ENCODE data around the gene ADARB1.

Gene ADARB1

DNA sequence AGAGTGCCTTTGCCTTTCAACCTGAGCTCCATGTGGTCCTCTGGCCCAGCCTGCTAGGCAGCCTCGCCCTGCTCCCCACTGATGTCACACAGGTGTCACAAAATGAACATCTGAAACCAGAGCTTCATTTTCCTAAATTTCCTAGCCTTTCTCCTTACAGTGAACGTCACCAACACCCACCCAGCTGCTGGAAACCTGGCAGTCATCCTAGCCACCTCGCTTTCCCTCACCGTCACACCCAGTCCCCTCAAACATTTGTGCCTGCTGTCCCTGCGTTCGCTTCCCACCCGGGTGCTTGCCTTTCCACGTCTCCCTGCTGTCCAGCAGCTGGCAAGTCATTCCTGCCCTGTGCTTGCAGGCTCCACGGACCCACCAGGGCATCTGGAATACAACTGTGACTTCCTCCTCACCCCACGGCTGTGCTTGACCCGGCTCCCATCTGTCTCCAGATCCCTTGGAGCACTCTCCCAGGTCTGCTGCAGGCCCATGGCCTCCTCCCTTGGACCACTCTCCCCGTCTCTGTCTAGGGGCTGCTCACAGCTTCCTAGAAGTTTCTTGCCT is 23.5 kb downstream of the ADARB1 start:
- DNase-seq: peak; percentile 39

DNA sequence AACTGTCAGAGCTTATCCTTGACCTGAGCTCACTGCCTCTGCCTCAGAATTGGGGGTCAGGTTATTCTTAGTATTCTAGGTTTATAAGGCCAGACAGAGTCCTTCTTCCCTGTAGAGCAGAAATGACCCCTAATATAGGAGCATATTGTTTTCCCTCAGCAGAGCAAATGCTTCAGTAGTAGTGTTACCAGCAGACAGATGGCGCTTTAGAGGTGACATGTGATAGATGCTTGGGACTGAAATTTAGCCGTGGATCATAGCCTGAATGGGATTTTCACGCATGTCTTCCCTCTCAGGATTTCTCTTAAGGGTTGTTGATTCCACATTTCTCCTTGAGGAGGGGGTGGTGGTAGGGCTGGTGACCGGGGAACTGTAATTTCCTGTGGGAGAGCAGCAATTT is 24.5 kb downstream of the ADARB1 start:
- peak; percentile 80 for DNase-seq

DNA sequence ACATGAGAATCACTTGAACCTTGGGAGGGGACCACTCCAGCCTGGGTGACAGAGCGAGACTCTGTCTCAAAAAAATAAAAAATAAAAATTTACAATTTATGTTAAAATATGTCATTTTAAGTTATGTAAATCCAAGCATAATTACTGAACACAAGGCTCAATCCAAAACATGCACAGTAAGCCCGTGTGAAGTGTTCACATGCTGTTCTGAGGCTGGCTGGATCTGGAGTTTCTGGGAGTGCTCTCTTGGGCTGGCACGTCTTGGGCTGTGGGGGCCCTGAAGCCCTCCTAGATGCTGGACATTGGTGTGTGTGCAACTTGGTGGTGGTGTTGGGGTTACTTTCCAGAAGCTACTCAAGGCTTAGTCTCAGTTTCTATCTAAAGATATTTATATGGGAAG is 25.2 kb downstream of the ADARB1 start:
- no peak for DNase-seq

DNA sequence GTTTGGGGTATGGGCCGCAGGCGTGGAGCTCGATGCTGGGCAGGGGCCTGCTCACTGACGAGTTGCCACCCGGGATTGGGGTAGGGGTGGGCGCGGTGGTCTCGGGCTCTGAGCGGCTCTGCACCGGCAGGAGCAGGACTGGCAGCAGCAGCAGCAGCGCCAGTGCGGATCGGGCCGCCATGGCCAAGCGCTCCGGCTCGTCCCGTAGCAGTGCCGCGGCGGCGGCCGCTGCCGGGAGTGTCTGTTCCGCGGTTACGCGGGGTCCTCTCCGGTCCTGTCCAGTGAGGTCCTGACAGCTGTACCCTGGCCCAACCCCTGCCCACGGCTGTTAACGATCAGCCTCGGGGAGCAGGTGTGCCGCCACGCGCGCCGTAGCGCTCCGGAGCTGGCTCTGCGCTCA is 26.5 kb downstream of the ADARB1 start:
- no peak for DNase-seq

DNA sequence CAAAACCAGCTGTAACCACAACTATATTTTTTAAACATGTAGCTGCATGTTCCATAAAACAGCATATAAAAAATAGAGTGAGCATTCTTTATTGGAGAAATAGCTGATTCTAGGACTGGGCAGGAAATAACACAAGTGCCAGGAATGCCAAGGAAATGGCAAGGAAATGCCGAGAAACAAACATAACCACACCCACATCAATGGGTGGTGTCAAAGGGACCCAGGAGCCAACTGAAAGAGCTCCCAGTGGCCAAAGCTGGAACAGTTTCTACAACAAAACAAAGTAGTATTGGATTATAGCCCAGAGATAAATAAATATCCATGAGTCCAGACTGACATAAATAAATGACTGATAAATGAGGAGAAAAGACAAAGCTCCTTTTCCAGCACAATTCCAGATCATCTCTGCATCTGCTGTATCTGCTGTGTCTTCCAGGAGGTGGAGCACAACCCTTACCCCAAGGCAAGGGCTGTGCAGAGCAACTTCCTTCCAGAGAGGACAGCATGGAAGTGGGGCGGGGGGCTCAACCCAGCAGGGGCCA is 28.1 kb downstream of the ADARB1 start:
- DNase-seq: peak; percentile 47

DNA sequence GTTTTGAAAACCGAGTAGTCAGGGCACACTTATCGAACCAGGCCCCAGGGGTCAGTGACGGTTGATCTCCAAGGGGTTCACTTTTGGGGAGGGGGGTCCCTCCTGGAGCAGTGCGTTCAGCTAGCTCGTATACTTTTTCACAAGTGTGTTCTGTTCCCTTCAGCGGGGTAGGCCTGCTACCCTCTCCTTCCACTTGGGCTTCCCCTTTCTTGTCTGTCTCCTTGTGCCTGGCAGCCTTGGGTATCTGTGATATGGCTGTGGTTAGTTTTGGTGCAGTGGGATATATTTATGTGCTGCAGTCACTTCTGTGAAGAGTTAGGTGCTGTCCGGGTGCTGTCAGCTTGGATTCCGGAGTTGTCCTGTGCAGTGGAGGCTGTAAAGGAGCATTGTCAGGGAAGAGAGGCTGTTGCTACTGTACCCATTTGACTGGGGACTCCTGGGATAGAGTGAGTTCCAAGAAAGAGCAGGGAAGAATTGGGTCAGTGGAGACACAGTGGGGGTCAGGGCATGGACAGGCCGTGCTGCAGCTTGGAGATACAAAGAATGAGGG is 29.7 kb downstream of the ADARB1 start:
- DNase-seq: no peak

DNA sequence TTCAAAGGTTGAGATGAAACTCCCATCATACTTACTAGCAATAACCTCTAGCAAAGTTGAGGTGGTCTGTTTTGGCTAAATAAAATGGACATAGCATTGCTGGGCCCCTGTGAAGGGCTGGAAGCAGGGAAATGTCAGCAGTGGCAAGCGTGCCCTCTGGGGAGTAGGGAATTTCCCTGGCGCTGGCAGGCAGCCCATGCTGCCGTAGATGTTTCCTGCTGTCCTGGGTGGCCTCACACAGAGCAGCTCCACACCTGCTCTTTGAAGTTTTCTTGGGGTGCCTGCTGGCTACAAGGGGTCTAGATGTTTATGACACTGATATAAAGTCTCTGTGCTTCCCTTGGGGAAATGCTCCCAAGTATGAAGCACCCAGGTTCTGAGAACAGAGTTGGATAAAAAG is 30.2 kb downstream of the ADARB1 start:
- peak; percentile 78 for DNase-seq

DNA sequence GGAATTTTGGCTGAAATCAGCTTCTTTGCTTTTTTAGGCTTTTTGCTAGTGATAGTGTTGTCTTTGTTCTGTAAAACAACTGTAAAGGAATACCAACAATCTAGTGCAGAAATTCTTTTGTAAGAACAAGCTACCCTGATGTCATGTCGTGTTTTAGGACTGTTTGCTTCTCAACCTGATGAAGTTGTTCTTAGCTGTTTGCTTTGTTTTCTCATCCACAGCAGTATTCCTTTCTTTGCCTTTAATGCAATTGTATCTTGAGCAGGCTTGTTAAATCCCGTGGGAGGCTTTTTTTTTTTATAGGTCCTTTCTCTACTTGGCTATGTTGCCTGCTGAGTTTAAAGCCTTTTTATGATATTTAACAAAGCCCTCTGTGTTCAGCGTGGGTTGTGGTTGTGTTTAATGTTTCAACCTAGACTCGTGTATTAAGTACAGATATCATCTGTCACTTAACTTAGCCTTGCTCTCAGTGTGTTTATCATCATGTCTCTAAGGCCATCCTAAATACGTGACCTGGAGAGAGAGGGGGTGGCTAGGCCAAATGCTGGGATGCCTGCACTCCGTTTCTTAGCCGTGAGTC is 31.6 kb downstream of the ADARB1 start:
- peak; percentile 48 for DNase-seq

DNA sequence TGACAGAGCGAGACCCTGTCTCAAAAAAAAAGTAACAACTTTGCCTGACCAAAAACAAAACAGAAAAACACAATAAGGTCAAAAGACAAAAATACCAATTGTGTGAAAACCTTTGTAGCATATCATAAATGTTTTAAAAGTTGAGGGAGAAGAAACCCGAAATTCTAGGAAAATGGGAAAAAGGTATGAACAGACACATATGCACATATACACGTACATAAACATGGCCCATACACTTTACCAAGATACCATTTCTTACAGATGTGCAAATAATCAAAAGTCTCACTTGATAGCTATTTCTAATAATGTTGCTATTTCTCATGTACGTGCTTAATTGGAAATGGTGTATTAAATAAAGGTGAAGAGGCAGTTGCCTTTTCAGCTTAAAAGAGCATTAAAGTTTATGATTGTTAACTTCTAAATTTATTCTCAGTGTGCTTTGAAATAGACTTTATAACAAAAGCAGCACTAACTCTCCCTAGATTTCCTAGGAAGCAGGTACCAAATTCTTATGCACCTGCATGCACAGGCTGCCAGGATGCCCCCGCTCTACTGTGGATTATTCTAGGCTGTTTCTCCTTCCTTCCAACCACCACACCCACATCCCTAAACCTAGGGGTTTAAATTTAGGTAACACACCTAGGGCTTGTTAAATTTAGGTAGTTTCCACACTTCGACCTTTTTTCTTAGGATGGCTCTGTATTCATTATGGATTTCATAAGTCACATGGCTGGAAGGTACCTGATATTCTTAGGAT is 33.8 kb downstream of the ADARB1 start:
- DNase-seq: no peak

DNA sequence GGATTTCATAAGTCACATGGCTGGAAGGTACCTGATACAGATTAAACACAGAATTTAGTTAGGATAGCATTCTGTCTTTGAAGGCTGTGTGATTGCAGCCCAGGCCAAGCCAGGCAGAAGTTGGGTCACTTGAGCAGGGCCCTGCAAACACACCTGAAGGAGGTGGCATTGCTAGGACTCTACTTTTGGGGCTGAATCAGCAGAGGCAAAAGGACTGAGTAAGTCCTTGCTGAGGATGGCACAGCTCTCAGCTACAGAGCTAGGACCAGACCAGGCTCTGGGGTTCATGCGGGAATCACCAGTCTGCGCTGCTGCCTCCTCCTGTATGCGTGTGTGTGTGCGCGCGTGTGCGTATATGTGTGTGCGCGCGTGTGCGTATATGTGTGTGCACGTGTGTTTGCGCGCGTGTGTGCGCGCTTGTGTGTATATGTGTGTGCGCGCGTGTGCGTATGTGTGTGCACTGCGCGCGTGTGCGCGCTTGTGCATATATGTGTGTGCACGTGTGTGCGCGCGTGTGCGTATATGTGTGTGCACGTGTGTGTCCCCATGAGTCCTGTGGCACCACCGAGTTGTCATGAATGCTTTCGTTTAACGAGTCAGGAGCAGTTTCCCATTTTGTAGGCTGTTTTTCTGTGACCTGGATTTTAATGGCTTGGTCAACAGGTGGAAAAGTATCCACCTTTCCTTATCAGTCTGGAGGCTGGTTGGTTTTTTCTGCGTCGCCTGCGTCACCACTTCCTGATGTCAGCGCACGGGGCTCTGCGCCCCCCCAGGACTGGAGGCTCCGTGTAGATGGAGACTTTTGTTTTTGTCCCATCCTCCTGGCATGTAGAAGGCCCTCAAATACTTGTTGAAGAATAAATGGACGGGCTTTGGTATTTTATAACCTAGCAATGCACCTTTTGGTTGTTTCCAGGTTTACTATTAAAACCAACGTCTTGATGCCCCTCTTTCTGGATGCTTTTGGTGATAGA is 34.7 kb downstream of the ADARB1 start:
- DNase-seq: no peak

DNA sequence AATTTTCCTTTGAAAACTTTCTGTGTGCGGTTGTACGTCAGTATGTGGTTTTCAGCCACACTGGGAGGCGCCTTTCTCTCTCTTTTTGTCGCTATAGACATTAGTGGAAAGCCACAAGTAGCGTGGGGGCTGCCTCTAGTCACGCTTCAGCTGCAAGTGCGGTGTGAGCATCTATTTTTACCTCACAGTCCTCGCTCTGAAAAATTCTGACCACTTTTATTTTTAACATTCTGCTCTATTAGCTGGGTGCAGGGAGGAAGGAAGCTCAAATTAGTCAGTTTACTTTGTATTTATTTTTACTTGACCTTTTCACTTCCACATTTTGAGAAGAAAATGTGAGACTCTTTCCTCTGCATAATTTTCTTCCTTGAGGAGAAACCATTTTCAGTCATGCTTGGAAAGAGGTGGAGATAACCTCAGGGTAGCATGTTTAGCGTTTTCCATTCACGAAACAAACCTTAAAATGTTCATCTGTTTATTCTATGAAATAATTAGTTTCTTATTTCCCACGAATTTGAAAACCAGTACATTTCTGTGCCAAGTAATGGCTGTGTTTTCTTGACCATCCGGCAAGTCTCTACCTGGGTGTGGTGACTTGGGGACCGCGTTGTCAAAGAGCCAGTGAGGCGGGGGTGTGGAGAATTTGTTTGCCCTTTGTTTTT is 35.6 kb downstream of the ADARB1 start:
- DNase-seq: peak; percentile 33

DNA sequence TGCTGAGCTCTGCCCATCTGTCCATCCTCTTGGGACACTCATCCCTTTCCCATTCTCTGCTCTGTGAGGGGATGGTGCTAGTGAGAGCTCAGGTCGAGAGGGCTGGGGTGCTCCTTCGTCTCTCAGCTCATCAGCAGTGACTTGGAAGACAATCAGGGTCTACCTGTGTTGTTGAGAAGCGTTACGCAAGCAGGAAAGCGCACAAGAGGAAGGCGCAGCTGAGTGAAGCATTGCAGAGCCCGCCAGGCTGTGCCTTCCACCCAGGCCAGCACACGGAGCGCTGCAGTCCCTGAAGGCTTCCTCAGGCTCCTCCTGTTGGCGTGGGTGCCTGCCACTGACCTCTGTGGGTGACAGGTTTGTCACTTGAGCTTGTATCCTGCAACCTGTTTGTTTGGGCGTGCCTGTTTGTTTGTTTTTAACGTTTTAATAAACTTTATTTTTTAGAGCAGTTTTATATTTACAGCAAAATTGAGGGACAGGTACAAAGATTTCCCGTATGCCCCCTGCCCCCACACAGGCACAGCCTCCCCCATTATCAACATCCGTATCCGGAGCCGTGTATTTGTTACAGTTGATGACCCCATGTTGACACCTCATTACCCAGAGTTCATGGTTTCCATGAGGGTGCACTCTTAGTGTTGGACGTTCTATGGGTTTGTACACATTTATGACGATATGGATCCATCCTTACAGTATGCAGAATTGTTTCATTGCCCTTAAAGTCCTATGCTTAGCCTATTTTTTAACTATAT is 36.7 kb downstream of the ADARB1 start:
- DNase-seq: peak; percentile 74

DNA sequence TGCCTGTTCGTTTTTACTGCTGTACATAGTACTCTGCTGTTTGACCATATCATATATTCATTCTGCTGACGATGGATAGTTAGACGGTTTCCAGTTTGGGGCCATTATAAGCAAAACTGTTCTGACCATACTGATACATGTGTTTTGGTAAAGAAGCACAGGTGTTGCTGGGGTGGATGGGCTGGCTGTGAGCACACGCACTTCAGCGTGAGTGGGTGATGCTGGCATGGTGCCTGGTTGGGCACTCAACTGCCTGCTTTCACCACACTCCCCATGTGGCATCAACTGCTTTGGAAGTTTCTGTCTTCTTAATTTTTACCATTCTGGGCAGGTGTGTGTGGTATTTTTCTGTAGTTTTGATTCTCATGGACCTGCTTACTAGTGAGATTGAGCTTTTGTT is 37.3 kb downstream of the ADARB1 start:
- peak; percentile 72 for DNase-seq

DNA sequence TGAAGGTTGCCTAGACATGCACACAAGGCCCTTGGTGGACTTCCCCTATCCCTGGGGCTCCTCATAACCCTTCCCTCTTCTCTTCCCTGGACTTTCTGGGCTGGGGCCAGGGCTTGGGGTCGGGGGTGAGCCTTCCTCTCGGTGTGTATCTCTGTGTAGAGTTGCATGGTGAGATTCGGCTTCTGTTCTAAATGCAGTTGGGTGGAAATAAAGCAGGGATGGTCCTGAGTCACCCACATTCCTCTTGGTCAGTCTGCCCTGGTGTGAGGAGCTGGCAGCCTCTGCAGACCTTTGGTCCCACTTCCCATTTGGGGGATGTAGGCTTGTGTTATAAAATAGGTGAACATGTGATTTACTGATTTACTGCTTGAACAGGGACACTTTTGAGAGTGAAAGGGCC is 38.0 kb downstream of the ADARB1 start:
- DNase-seq: no peak

DNA sequence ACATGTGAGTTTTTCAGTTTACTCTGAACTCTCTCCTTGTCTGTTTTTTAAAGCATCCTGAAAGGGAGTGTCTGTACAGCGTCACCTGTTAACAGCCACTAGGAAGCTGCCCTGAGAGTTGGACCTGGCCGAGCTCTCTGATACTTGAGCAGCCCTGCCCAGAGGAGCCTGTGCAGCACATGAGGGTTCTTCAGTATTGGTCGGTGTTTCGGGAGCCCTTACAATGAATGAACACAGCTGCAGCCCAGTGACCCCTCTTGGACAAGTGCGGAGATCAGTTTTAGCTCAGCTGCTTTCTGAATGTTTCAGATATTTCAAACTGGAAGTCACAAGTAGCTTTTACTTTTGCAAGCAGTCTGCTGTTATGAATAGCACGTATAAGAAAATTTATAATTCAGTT is 39.2 kb downstream of the ADARB1 start:
- DNase-seq: no peak

DNA sequence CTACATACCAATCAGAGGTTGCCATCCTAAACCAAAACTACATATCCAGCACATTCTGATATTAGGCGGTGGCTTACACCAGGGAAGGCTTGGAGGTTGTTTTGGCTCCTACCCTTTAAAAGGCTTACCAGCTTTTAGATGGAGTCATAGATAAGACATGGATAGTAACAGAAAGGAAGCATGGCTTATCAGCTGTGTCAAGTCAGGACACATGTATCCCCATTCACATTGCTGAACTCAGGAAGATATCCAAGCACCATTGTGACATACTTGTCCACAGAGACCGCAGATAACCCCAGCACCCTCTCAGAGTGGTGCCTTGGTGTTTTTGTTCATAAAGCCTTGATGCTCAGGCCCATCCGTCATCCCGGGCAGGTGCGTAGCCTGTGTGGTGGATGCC is 39.7 kb downstream of the ADARB1 start:
- no peak for DNase-seq

DNA sequence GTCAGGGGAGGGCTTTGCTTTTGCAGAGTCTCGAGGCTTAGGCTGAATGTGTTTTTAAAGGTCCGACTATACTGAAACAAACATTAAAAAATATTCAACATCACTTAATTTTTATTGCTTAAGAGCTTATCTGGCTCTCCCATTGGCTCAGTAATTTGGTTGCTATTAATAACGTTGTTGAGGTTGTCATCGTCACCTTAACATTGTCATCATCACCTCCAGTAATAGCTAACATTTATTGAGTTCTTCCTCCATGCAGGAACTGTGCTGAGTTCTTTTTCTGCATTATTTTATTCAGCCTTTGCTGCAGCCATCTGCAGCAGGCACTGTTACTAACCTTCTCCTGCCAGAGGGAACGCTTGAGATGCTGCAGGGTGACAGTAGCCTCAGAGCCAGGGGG is 40.1 kb downstream of the ADARB1 start:
- DNase-seq: no peak

DNA sequence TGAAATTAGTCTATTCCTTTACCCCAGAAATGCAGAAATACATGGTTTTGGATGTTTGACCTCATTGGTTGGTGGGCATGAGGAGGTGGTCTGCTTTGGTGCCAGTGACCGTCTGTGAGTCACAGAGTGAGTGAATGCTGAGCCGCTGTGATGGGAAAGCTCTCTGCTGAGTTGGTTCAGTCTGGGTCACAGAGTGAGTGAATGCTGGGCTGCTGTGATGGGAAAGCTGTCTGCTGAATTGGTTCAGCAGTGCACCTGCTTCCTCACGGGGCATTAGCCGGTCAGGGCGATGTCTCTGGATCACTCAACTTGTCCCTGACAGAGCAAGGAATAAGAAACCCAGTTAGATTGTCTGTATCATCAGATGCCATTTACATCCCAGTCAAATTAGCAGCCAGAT is 40.8 kb downstream of the ADARB1 start:
- DNase-seq: no peak

DNA sequence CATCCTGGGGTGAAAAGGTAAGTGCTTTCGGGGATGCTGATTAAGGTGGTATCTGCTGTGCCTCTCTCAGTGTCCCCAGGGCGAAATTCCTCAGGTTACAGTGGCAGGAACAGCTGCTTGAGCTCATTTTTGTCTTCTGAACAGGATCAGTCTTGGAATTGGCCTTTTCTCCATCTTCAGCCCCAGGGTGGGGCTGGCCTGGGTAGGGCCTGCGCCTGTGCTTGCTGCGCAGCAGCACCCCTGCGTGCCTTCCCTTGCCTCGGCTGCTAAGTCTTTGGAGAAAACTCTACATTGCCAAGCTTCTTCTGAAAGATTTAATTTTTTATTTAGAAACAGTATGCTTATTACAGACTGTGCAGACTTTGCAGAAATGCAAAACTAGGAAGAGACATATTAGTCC is 41.7 kb downstream of the ADARB1 start:
- no peak for DNase-seq

DNA sequence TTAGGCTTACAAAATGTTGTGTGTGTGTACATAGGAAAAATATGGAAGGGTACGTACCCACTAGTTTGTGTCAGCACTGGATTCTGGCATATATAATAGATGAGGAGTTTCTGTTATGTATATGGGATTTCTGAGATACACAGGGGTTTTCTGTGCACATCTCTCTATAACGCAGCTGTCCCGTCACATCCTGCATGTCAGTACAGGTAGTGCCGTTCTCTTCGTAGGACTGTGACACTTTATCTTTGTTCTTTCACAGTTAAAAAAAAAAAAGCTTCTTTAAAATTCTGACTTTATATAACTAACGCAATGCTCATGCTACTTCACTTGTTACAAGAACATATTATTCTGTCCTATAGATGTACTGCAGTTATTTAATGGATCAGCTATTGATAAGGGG is 42.9 kb downstream of the ADARB1 start:
- no peak for DNase-seq

DNA sequence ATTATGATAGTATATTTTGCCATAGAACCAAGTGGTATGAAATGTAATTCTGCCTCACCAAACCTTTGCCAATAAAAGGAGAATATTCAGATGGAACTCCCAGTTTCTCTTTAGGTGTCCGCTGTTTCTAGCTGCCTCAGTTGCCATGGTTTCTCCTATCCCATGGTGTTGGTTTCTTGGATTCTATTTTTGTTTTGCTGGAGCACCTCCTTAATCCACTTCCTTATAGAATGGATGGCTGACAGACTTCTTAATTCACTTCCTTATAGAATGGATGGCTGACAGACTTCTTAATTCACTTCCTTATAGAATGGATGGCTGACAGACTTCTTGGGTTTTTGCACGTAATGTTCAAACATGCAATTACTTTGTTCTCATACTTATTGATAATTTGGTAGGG is 43.7 kb downstream of the ADARB1 start:
- no peak for DNase-seq

DNA sequence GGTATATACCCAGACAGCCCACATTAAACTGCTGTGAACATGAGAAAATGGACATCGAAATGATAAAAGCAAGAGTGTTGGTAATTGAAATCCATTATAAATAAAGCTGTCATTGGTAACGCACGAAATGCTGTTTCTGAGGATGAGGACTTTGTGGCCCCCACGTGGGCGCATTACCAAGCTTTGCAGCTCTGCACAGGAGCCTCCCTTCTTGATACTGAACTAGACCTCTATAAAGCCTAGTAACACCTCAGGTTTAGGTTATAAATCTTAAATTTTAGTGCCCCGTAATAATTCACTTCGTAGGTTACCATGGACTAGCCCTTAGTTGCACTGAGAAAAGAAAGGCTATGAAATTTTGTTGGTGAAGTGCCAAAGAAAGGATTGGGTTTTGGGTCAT is 45.4 kb downstream of the ADARB1 start:
- no peak for DNase-seq
